ENCODE measurements around the gene MYLK. TPM values are rescaled to one million over a fixed set of nuclear protein-coding genes. Genes with fewer than 3 reads are reported as not detected.

MYLK gene
- total and polyA plus RNA-seq, 2 of the 4 experiments (the other 2 are of a cell fraction): 299 to 484 TPM

- Histone ChIP-seq H3K14ac (replicated peaks; ENCODE audit: low read depth, low read length) (peak overlapping the region; percentile 70), H3K4ac (ENCODE audit: low read depth, low read length) (peak overlapping the region; percentile 41; the same call in 1 of the 2 replicates), H3K79me1 (ENCODE audit: low read depth in 1 of 2, low read length in 2 of 2) (peaks cover 58 to 85% of the 10 kb centered on the region in 2 experiments), H2AK9ac (replicated peaks; ENCODE audit: low read depth, low read length, poor library complexity) (no peak overlapping the region), H4K20me1 (ENCODE audit: insufficient read depth, low read length) (no peaks in the 10 kb centered on the region), H3K36me3 (ENCODE audit: control insufficient read depth, insufficient read depth, low read length) (peaks cover 61% of the 10 kb centered on the region), H3K27me3 (ENCODE audit: control insufficient read depth, insufficient read depth, low read length) (no peaks in the 10 kb centered on the region), H3K18ac (ENCODE audit: low read depth, low read length) (no peak overlapping the region), H3K56ac (ENCODE audit: extremely low read depth, insufficient read depth, low read length) (no peak overlapping the region), H3K9me3 (ENCODE audit: control insufficient read depth, insufficient read depth, low read length) (no peaks in the 10 kb centered on the region), H3K27ac (ENCODE audit: insufficient read depth, low read length) (no peak overlapping the region), H3K9ac (ENCODE audit: low read depth, low read length) (no peak overlapping the region), H2BK20ac (ENCODE audit: low read depth, low read length) (no peak overlapping the region), H4K5ac (ENCODE audit: low read depth, low read length) (peak overlapping the region; percentile 28; the same call in 1 of the 2 replicates), H3K4me2 (ENCODE audit: low read depth, low read length) (no peak overlapping the region), H3K23ac (ENCODE audit: low read depth, low read length) (no peak overlapping the region), H4K8ac (ENCODE audit: low read depth in 2 of 2, low read length in 2 of 2) (peak overlapping the region; percentile 6 to 70; a peak in 2 of 4 replicates), H3K9me1 (ENCODE audit: insufficient read depth, low read length) (peaks cover 27% of the 10 kb centered on the region), H3K4me1 (ENCODE audit: control insufficient read depth, insufficient read depth, low read length) (peaks cover 20% of the 10 kb centered on the region), H2BK15ac (ENCODE audit: low read depth, low read length) (no peak overlapping the region; the same call in 2 of the 3 replicates), H2BK120ac (ENCODE audit: low read depth, low read length) (peak overlapping the region; percentile 47; the same call in 1 of the 2 replicates), H3K4me3 (ENCODE audit: insufficient read depth, low read depth, low read length) (no peak overlapping the region), H4K91ac (ENCODE audit: insufficient read depth, low read depth, low read length) (peak overlapping the region; percentile 58), H2BK5ac (ENCODE audit: low read depth, low read length, poor library complexity, severe bottlenecking) (peak overlapping the region; percentile 2), H2AFZ (replicated peaks; ENCODE audit: low read length, poor library complexity) (no peak overlapping the region), H2AK5ac (ENCODE audit: low read depth, low read length) (peak overlapping the region; percentile 80; the same call in 1 of the 2 replicates)
- TF ChIP-seq, protein P1, sequence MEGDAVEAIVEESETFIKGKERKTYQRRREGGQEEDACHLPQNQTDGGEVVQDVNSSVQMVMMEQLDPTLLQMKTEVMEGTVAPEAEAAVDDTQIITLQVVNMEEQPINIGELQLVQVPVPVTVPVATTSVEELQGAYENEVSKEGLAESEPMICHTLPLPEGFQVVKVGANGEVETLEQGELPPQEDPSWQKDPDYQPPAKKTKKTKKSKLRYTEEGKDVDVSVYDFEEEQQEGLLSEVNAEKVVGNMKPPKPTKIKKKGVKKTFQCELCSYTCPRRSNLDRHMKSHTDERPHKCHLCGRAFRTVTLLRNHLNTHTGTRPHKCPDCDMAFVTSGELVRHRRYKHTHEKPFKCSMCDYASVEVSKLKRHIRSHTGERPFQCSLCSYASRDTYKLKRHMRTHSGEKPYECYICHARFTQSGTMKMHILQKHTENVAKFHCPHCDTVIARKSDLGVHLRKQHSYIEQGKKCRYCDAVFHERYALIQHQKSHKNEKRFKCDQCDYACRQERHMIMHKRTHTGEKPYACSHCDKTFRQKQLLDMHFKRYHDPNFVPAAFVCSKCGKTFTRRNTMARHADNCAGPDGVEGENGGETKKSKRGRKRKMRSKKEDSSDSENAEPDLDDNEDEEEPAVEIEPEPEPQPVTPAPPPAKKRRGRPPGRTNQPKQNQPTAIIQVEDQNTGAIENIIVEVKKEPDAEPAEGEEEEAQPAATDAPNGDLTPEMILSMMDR (conservative IDR thresholded peaks at IDR 0.05; ENCODE audit: low read depth, low read length): no peak
- TF ChIP-seq, protein P2, sequence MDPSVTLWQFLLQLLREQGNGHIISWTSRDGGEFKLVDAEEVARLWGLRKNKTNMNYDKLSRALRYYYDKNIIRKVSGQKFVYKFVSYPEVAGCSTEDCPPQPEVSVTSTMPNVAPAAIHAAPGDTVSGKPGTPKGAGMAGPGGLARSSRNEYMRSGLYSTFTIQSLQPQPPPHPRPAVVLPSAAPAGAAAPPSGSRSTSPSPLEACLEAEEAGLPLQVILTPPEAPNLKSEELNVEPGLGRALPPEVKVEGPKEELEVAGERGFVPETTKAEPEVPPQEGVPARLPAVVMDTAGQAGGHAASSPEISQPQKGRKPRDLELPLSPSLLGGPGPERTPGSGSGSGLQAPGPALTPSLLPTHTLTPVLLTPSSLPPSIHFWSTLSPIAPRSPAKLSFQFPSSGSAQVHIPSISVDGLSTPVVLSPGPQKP (IDR thresholded peaks at IDR 0.05; ENCODE audit: borderline replicate concordance, low read depth, low read length): no peak
- TF ChIP-seq, protein P3, sequence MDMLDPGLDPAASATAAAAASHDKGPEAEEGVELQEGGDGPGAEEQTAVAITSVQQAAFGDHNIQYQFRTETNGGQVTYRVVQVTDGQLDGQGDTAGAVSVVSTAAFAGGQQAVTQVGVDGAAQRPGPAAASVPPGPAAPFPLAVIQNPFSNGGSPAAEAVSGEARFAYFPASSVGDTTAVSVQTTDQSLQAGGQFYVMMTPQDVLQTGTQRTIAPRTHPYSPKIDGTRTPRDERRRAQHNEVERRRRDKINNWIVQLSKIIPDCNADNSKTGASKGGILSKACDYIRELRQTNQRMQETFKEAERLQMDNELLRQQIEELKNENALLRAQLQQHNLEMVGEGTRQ (IDR thresholded peaks at IDR 0.05; ENCODE audit: low read depth, low read length): no peak
- TF ChIP-seq FOS (IDR thresholded peaks at IDR 0.05; ENCODE audit: low read depth, low read length) (no peak), NFE2L2 (IDR thresholded peaks at IDR 0.05; ENCODE audit: low read depth, low read length) (no peak), RAD21 (IDR thresholded peaks at IDR 0.05; ENCODE audit: low read length) (no peak), MAZ (IDR thresholded peaks at IDR 0.05; ENCODE audit: borderline replicate concordance, low read depth, low read length) (no peak), BHLHE40 (IDR thresholded peaks at IDR 0.05; ENCODE audit: low read depth, low read length) (no peak), MXI1 (IDR thresholded peaks at IDR 0.05; ENCODE audit: borderline replicate concordance, low read depth, low read length) (no peak), MAFK (IDR thresholded peaks at IDR 0.05; ENCODE audit: low read depth, low read length) (no peak), POLR2A (IDR thresholded peaks at IDR 0.05; ENCODE audit: low read depth, low read length) (no peak), RFX5 (IDR thresholded peaks at IDR 0.05; ENCODE audit: low read depth, low read length) (no peak), CEBPB (IDR thresholded peaks at IDR 0.05; ENCODE audit: low read depth, low read length) (no peak), SMC3 (IDR thresholded peaks at IDR 0.05; ENCODE audit: low read depth, low read length) (no peak), CHD1 (IDR thresholded peaks at IDR 0.05; ENCODE audit: low read depth, low read length) (no peak), RCOR1 (IDR thresholded peaks at IDR 0.05; ENCODE audit: insufficient replicate concordance, low read length) (no peak)
- intact Hi-C loops (cut with micrococcal nuclease): no loop called here
- ATAC-seq (ENCODE audit: low read depth) (no peak), DNase-seq (no peak)
- WGBS, 2 experiments (ENCODE audit: extremely low coverage in 2 of 2, insufficient read length in 1 of 2): 100% methylated on average over 1 of the region's 2 CpGs; no CpG with 5 or more reads in 1 of the 2 experiments
- ChIA-PET CTCF (interaction anchor here (1.8 kb wide), 1 partner anchor 85 kb away, joined by 5 read pairs; no protein-coding TSS in a partner anchor), POLR2A (ENCODE audit: unreplicated experiment) (no interaction called here)
- dilution Hi-C loops (cut with HindIII; ENCODE audit: low sequenced_read_pairs, unreplicated experiment): no loop called here
- no TSS peak for BruUV-seq (replicated peaks)
- in situ Hi-C loops (cut with MboI; ENCODE audit: low sequenced_read_pairs): no loop called here
Measured at GRCh38 chr3:123808812-123809211, 75.3 kb downstream of the MYLK start.

All from IMR-90 (cell line).